Measurements from ENCODE around the gene GPC6.

The GPC6 gene

DNA sequence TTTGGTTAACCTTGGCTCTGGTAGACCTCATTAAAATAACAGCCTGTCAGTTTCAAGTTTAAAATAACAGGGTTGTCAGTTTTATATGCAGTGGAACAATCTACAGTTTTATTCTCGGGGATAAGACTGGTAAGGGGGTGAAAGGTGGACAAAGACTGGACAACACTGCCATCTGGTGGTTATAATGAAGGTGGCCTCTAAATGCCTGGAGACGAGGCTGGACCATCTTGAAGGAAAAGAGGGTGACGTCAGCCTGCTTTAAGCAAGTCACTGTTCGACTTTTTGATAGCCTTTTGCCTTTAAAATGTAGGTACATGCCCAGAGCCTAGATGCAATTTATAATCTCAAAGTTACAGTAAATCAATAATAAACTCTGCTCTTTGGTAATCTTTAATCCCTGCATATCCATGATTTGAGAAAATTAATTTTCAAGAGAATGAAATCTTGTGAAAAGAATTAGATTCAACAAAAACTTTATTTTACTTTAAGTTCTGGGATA lies 1135.9 kb downstream of the GPC6 start:
- no peaks in the 10 kb centered on the region for H4K20me1 ChIP-seq (ENCODE audit: insufficient read depth, low read length, poor library complexity, severe bottlenecking)
- no peak overlapping the region for H3K4me3 ChIP-seq (ENCODE audit: low read length, poor library complexity, severe bottlenecking)
- no peaks in the 10 kb centered on the region for H3F3A ChIP-seq (ENCODE audit: low read depth)
- no peak overlapping the region for H3K9ac ChIP-seq (ENCODE audit: low read depth, low read length, poor library complexity, severe bottlenecking)
- peak overlapping the region; percentile 24; the same call in 1 of the 2 replicates for H2AFZ ChIP-seq (ENCODE audit: low read length)
- no peaks in the 10 kb centered on the region for H3K4me1 ChIP-seq (ENCODE audit: insufficient read depth, low read length, poor library complexity, severe bottlenecking)
- H3K9me3 ChIP-seq (ENCODE audit: insufficient read depth, low read depth, low read length): no peaks in the 10 kb centered on the region
- H3K79me2 ChIP-seq (ENCODE audit: insufficient read depth, low read length): no peaks in the 10 kb centered on the region
- H3K27me3 ChIP-seq (ENCODE audit: insufficient read depth, low read length, poor library complexity, severe bottlenecking): no peaks in the 10 kb centered on the region
- no peak overlapping the region for H3K4me2 ChIP-seq (ENCODE audit: low read depth, low read length, poor library complexity, severe bottlenecking)
- TF ChIP-seq EZH2phosphoT487 (IDR thresholded peaks at IDR 0.05; ENCODE audit: borderline replicate concordance): no peak
- TF ChIP-seq, protein P1, sequence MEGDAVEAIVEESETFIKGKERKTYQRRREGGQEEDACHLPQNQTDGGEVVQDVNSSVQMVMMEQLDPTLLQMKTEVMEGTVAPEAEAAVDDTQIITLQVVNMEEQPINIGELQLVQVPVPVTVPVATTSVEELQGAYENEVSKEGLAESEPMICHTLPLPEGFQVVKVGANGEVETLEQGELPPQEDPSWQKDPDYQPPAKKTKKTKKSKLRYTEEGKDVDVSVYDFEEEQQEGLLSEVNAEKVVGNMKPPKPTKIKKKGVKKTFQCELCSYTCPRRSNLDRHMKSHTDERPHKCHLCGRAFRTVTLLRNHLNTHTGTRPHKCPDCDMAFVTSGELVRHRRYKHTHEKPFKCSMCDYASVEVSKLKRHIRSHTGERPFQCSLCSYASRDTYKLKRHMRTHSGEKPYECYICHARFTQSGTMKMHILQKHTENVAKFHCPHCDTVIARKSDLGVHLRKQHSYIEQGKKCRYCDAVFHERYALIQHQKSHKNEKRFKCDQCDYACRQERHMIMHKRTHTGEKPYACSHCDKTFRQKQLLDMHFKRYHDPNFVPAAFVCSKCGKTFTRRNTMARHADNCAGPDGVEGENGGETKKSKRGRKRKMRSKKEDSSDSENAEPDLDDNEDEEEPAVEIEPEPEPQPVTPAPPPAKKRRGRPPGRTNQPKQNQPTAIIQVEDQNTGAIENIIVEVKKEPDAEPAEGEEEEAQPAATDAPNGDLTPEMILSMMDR (conservative IDR thresholded peaks at IDR 0.05; ENCODE audit: low read length): peak; percentile 85
- H3K36me3 ChIP-seq (ENCODE audit: insufficient read depth, low read length): no peaks in the 10 kb centered on the region
- H3K9me2 ChIP-seq (replicated peaks; ENCODE audit: low read depth, low read length): no peaks in the 10 kb centered on the region

DNA sequence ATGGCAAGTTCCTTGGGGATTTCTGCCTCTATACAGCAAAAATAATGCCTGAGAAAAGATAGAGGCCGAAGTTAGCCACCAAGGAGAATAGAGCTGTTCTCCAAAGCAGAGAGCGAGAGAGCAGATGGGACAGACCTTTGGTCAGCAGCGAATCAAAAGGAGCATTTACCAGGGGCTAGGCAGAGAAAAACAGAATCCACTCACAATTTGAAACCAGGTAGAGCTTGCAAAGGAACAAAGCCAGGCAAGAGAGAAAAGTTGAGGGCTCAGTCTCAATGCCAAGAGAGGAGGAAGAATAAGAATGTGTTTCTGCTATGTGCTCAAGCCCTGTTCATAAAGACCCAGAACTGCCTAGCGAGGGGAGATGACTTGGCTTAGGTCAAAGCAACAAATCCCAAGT lies 1140.1 kb downstream of the GPC6 start:
- Histone ChIP-seq H3K9ac (ENCODE audit: low read depth, low read length, poor library complexity, severe bottlenecking) (no peak overlapping the region), H3K36me3 (ENCODE audit: insufficient read depth, low read length) (no peaks in the 10 kb centered on the region), H3K9me2 (replicated peaks; ENCODE audit: low read depth, low read length) (no peaks in the 10 kb centered on the region), H2AFZ (ENCODE audit: low read length) (no peak overlapping the region), H3K27me3 (ENCODE audit: insufficient read depth, low read length, poor library complexity, severe bottlenecking) (no peaks in the 10 kb centered on the region), H4K20me1 (ENCODE audit: insufficient read depth, low read length, poor library complexity, severe bottlenecking) (no peaks in the 10 kb centered on the region), H3F3A (ENCODE audit: low read depth) (no peaks in the 10 kb centered on the region), H3K4me3 (ENCODE audit: low read length, poor library complexity, severe bottlenecking) (no peak overlapping the region), H3K4me1 (ENCODE audit: insufficient read depth, low read length, poor library complexity, severe bottlenecking) (no peaks in the 10 kb centered on the region), H3K4me2 (ENCODE audit: low read depth, low read length, poor library complexity, severe bottlenecking) (no peak overlapping the region), H3K9me3 (ENCODE audit: insufficient read depth, low read depth, low read length) (no peaks in the 10 kb centered on the region), H3K79me2 (ENCODE audit: insufficient read depth, low read length) (no peaks in the 10 kb centered on the region)
- TF ChIP-seq, protein P1 (conservative IDR thresholded peaks at IDR 0.05; ENCODE audit: low read length): no peak
- TF ChIP-seq EZH2phosphoT487 (IDR thresholded peaks at IDR 0.05; ENCODE audit: borderline replicate concordance): no peak

DNA sequence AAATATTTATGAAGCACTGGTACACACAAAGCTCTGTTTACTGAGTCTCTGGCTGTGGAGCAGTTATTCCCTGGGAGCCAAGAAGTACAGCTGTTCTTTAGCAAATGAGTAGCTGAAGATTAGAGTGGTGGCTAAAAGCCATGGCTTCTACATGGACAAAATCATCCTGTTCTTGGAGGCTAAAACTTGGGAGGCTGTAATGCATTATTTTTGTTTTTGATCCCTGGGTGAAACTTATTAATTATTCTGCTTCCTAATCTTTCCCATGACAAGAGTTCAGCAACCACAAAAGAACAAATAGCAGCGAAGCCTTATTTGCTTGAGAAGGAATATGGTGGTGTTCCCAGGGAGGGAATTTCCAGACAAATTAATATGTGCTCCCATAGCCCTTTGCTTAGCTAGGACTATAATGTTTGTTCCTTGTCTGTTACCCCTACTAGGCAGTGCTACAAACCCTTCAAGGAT lies 1143.4 kb downstream of the GPC6 start:
- Histone ChIP-seq H3K9me2 (replicated peaks; ENCODE audit: low read depth, low read length) (no peaks in the 10 kb centered on the region), H3K27me3 (ENCODE audit: insufficient read depth, low read length, poor library complexity, severe bottlenecking) (no peaks in the 10 kb centered on the region), H2AFZ (ENCODE audit: low read length) (no peak overlapping the region), H3K36me3 (ENCODE audit: insufficient read depth, low read length) (no peaks in the 10 kb centered on the region), H3K9me3 (ENCODE audit: insufficient read depth, low read depth, low read length) (no peaks in the 10 kb centered on the region), H3K9ac (ENCODE audit: low read depth, low read length, poor library complexity, severe bottlenecking) (no peak overlapping the region), H3K79me2 (ENCODE audit: insufficient read depth, low read length) (no peaks in the 10 kb centered on the region), H3K4me3 (ENCODE audit: low read length, poor library complexity, severe bottlenecking) (no peak overlapping the region), H4K20me1 (ENCODE audit: insufficient read depth, low read length, poor library complexity, severe bottlenecking) (no peaks in the 10 kb centered on the region), H3K4me1 (ENCODE audit: insufficient read depth, low read length, poor library complexity, severe bottlenecking) (no peaks in the 10 kb centered on the region), H3F3A (ENCODE audit: low read depth) (no peaks in the 10 kb centered on the region), H3K4me2 (ENCODE audit: low read depth, low read length, poor library complexity, severe bottlenecking) (no peak overlapping the region)
- no peak for TF ChIP-seq EZH2phosphoT487 (IDR thresholded peaks at IDR 0.05; ENCODE audit: borderline replicate concordance)
- TF ChIP-seq, protein P1 (conservative IDR thresholded peaks at IDR 0.05; ENCODE audit: low read length): no peak
